Endodermal cell (in vitro differentiated cells): ENCODE results near the gene NCAN. TPM values are rescaled to one million over a fixed set of nuclear protein-coding genes. Genes with fewer than 3 reads are reported as not detected.

Source experiments
- DNase-seq: peaks from one replicate; pipeline ENCODE4 v3.0.0-alpha.2; 2017
- H3K27ac ChIP-seq: 2 replicates; pipeline ENCODE4 v1.5.1; 2013; ENCODE audit warnings: mild to moderate bottlenecking, low read depth, low read length, moderate library complexity
- H3K27me3 ChIP-seq: 2 replicates; pipeline ENCODE4 v1.6.1; 2013; ENCODE audit warnings: mild to moderate bottlenecking, low read length, moderate library complexity; ENCODE audit not compliant: insufficient read depth, control insufficient read depth, poor library complexity, severe bottlenecking
- H3K36me3 ChIP-seq: 2 replicates; pipeline ENCODE4 v1.7.0; 2013; ENCODE audit warnings: mild to moderate bottlenecking, low read length, moderate library complexity; ENCODE audit not compliant: control insufficient read depth, insufficient read depth
- H3K4me1 ChIP-seq: one replicate; pipeline ENCODE4 v1.7.0; 2013; ENCODE audit warnings: low read length; ENCODE audit not compliant: control insufficient read depth, insufficient read depth
- H3K4me3 ChIP-seq: 2 replicates; pipeline ENCODE4 v1.5.1; 2013; ENCODE audit warnings: mild to moderate bottlenecking, low read length, moderate library complexity
- H3K9ac ChIP-seq: 2 replicates; pipeline ENCODE4 v1.6.1; 2013; ENCODE audit warnings: mild to moderate bottlenecking, low read length, moderate library complexity; ENCODE audit not compliant: poor library complexity, severe bottlenecking; ENCODE audit errors: extremely low read depth
- H3K9me3 ChIP-seq: 2 replicates; pipeline ENCODE4 v1.6.1; 2013; ENCODE audit warnings: mild to moderate bottlenecking, low read length, moderate library complexity; ENCODE audit not compliant: control insufficient read depth
- H3K27ac Mint-ChIP-seq: 2 replicates; pipeline ENCODE4 v1.8.0; 2020; ENCODE audit warnings: mixed read lengths
- H3K27me3 Mint-ChIP-seq: 2 replicates; pipeline ENCODE4 v1.8.0; 2021; ENCODE audit warnings: mild to moderate bottlenecking, mixed read lengths; ENCODE audit not compliant: insufficient read depth
- H3K36me3 Mint-ChIP-seq: 2 replicates; pipeline ENCODE4 v1.8.0; 2020; ENCODE audit warnings: low read depth, mixed read lengths
- H3K4me1 Mint-ChIP-seq: 2 replicates; pipeline ENCODE4 v1.8.0; 2020; ENCODE audit warnings: mixed read lengths
- H3K4me3 Mint-ChIP-seq: 2 replicates; pipeline ENCODE4 v1.8.0; 2020; ENCODE audit warnings: mild to moderate bottlenecking, moderate library complexity, mixed read lengths
- H3K9me3 Mint-ChIP-seq: 2 replicates; pipeline ENCODE4 v1.8.0; 2020; ENCODE audit warnings: mild to moderate bottlenecking, mixed read lengths
- CTCF ChIP-seq: fragments of 200-600 bp; sonication (generic); conservative IDR thresholded peaks from 2 replicates; pipeline ENCODE4 v1.5.0; 2021; ENCODE audit warnings: antibody characterized with exemption, mild to moderate bottlenecking
- WGBS, 2 experiments: methylation state at CpG; one replicate each; pipeline versions ENCODE4 v1.1.5 to v1.1.7; 2013; ENCODE audit warnings: missing lambda C conversion rate in 2 of 2, mixed read lengths in 1 of 2; ENCODE audit not compliant: insufficient coverage in 1 of 2, insufficient read length in 1 of 2; 5-methylcytosine and 5-hydroxymethylcytosine counted together
- total RNA-seq, 2 donors: library from RNA; stranded (reverse); fragmentation: NEBNext Ultra II Directional in 1 of 2; extraction: Animal tissue kit (Norgen Biotek cat#: 25700) in 1 of 2; gene quantifications; 2 replicates in 1 of 2; 3 replicates in 1 of 2; pipeline ENCODE4 v1.2.1, GENCODE V29; 2021

The NCAN gene
- total RNA-seq, 2 donors from 2014 or later = 0.77 to 4.2 TPM

- peaks cover 19% of the 10 kb centered on the region for H3K9me3 ChIP-seq
- 70 to 73% methylated on average over 14 to 19 of the region's 19 CpGs for WGBS, 2 experiments
- DNase-seq = no peak
- no peaks in the 10 kb centered on the region for H3K4me1 ChIP-seq
- no peak overlapping the region for H3K27ac ChIP-seq
- peaks cover 19% of the 10 kb centered on the region for H3K27me3 ChIP-seq
- Mint-ChIP-seq H3K27me3 (peaks cover 47% of the 10 kb centered on the region), H3K4me3 (no peak overlapping the region), H3K9me3 (peaks cover 28% of the 10 kb centered on the region), H3K36me3 (no peaks in the 10 kb centered on the region), H3K4me1 (no peaks in the 10 kb centered on the region), H3K27ac (no peak overlapping the region)
- H3K9ac ChIP-seq = no peak overlapping the region
- no peak for TF ChIP-seq CTCF
- H3K36me3 ChIP-seq = no peaks in the 10 kb centered on the region
- H3K4me3 ChIP-seq = no peak overlapping the region
Measured at GRCh38 chr19:19232261-19232721, 20.5 kb downstream of the NCAN start.

GRCh38 chr19:19234220-19234816 is 22.6 kb downstream of the NCAN start:
- Histone ChIP-seq H3K9me3 (peaks cover 19% of the 10 kb centered on the region), H3K36me3 (no peaks in the 10 kb centered on the region), H3K4me1 (no peaks in the 10 kb centered on the region), H3K9ac (no peak overlapping the region), H3K27ac (no peak overlapping the region), H3K27me3 (peaks cover 4% of the 10 kb centered on the region), H3K4me3 (no peak overlapping the region)
- H3K27ac Mint-ChIP-seq = no peak overlapping the region
- DNase-seq = no peak
- 77 to 79% methylated on average over 2 of the region's 2 CpGs for WGBS, 2 experiments
- H3K9me3 Mint-ChIP-seq = peaks cover 28% of the 10 kb centered on the region
- no peak for TF ChIP-seq CTCF
- H3K4me1 Mint-ChIP-seq = no peaks in the 10 kb centered on the region
- no peaks in the 10 kb centered on the region for H3K36me3 Mint-ChIP-seq
- no peak overlapping the region for H3K4me3 Mint-ChIP-seq
- H3K27me3 Mint-ChIP-seq = peaks cover 40% of the 10 kb centered on the region

- Mint-ChIP-seq H3K4me3 (no peak overlapping the region), H3K4me1 (no peaks in the 10 kb centered on the region), H3K9me3 (peaks cover 28% of the 10 kb centered on the region), H3K27ac (no peak overlapping the region), H3K27me3 (peaks cover 44% of the 10 kb centered on the region), H3K36me3 (no peaks in the 10 kb centered on the region)
- DNase-seq = no peak
- Histone ChIP-seq H3K9ac (no peak overlapping the region), H3K9me3 (peaks cover 19% of the 10 kb centered on the region), H3K27ac (no peak overlapping the region), H3K27me3 (no peaks in the 10 kb centered on the region), H3K4me3 (no peak overlapping the region), H3K4me1 (no peaks in the 10 kb centered on the region), H3K36me3 (no peaks in the 10 kb centered on the region)
- TF ChIP-seq CTCF = no peak
Measured at GRCh38 chr19:19236173-19236572, 24.4 kb downstream of the NCAN start.
